Activated CD8-positive, alpha-beta memory T cell treated with anti-CD3 and anti-CD28 coated beads for 36 hours (primary cell): Measurements from ENCODE around the gene SPNS2. TPM values are rescaled to one million over a fixed set of nuclear protein-coding genes. Genes with fewer than 3 reads are reported as not detected.
"Not testable (repeated sequence)": the region's sequence is repeated elsewhere in the genome, so short reads cannot be mapped to it uniquely, and the experiment has no call there.

Experiments
- CTCF ChIA-PET: fragments of 350-600 bp; sonication (Branson Sonifier 250); formaldehyde crosslinking; loops from one replicate; lab custom pipeline; 2021; ENCODE audit warnings: antibody characterized with exemption; lab: Charles Lee
- POLR2A ChIA-PET: fragments of 350-600 bp; sonication (Branson Sonifier 250); formaldehyde crosslinking; loops from one replicate; lab custom pipeline; 2021; ENCODE audit warnings: antibody characterized with exemption; lab: Charles Lee
- total RNA-seq, 2 experiments: library from RNA; stranded (reverse); gene quantifications; one replicate each; pipeline ENCODE4 v1.2.3, GENCODE V29; 2021

Gene SPNS2
- total RNA-seq, 2 experiments from 2014 or later, result 0.42 to 0.61 TPM

DNA sequence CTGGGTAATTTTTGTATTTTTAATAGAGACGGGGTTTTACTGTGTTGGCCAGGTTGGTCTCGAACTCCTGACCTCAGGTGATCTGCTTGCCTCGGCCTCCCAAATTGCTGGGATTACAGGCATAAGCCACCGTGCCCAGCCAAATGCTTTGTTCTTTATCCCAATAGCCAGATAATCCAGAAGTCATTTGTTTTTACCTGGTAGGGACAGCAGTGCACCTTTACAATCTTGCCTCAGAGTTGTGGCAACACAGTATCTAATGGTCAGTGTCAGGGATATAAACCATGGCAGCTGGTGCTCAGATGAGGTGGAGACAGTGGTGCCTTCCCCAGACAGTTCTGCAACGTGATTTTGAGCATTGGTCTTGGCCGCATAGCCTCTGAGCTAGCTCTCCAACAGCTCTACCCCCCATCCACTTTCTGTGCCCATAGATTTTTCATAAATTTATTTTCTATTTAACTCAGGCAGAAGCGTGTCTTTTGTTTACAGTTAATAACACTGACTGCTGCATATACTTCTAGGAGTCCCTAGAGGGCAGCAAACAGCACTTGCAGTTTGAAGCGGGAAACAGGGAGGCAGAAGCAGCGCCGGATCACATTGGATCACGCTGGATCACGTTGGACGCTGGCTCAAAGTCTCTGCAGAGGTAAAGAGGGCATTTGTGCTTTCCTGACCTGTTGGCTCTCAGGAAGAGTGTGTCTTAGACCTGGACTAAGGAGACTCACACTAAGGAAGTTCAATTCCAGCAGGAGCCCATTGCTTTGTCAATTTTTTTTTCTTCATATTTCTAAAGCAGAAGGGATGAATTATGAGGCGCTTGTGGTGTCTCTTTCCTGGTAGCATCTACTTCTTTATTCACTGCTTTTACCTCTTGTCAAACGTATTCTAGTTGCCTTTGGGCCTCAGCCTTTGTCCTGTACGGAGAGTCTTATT, 66.8 kb downstream of the SPNS2 start:
- POLR2A ChIA-PET, result interaction anchor here (0.7 kb wide), 1 partner anchor 422 kb away, joined by 3 read pairs; no protein-coding TSS in a partner anchor
- CTCF ChIA-PET, result interaction anchor here (0.6 to 4.6 kb wide), 14 partner anchors 8 to 296 kb away, joined by 3 to 65 read pairs (median 3); partner anchors contain the start of genes PSMB6 and SMTNL2

GRCh38 chr17:4566785-4567184, 68.1 kb downstream of the SPNS2 start:
- CTCF ChIA-PET, result interaction anchor here (0.5 to 4.6 kb wide), 28 partner anchors 9 to 343 kb away, joined by 3 to 65 read pairs (median 4); partner anchors contain the start of genes MYBBP1A, PSMB6 and SMTNL2

GRCh38 chr17:4569591-4569990, 70.9 kb downstream of the SPNS2 start:
- ChIA-PET CTCF (interaction anchor here (1.1 to 1.2 kb wide), 2 partner anchors 14 to 40 kb away, joined by 3 read pairs; no protein-coding TSS in a partner anchor), POLR2A (no interaction called here)

More at GRCh38 chr17:4566785-4567184, 68.1 kb downstream of the SPNS2 start:
- POLR2A ChIA-PET, result no interaction called here

- ChIA-PET POLR2A (no interaction called here), CTCF (no interaction called here)
Measured at GRCh38 chr17:4572131-4572530, 73.5 kb downstream of the SPNS2 start.

DNA sequence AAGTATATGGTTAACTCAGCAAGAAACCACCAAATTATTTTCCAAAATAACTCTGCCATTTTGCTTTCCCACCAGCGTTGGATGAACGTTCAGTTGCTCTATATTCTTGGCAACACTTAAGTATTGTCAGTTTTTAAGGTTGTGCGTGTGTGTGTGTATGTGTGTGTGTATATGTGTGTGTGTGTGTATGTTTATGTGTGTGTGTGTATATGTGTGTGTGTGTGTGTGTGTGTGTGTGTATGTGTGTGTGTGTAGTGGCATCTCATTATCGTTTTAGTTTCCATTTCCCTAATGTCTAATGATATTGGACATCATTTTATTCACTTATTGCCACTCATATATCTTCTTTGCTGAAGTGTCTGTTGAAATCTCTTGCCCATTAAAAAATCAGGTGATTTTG, 74.4 kb downstream of the SPNS2 start:
- CTCF ChIA-PET, result interaction anchor here (1.2 to 1.6 kb wide), 2 partner anchors 8 to 217 kb away, joined by 3 to 4 read pairs; no protein-coding TSS in a partner anchor
- POLR2A ChIA-PET, result interaction anchor here (0.9 kb wide), 1 partner anchor 217 kb away, joined by 5 read pairs; no protein-coding TSS in a partner anchor

DNA sequence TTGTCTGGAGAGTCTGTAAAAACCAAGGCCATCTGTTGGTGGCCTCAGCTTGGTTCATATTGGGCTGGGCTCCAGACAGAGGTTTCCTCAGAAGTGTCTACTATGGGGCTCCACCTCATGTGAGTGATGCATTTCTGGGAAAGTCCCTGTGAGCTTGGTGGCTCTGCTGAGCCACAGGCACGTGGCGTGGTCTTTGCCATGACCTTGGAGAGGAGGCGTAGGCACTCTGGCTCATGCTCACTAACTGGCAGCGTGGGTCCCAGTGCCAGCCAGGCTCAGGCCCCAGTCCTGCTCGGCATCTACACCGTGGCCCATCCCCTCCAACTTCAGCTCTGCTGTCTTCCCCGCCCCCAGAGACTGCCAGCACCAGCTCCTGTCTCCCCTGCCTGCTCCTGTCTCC, 75.0 kb downstream of the SPNS2 start:
- CTCF ChIA-PET, result interaction anchor here (0.9 to 1.6 kb wide), 5 partner anchors 9 to 217 kb away, joined by 3 to 4 read pairs (median 3); no protein-coding TSS in a partner anchor

GRCh38 chr17:4574448-4575045, 75.9 kb downstream of the SPNS2 start:
- ChIA-PET CTCF (interaction anchor here (0.9 to 1.6 kb wide), 5 partner anchors 10 to 216 kb away, joined by 3 to 4 read pairs (median 3); no protein-coding TSS in a partner anchor), POLR2A (interaction anchor here (1.0 kb wide), 1 partner anchor 20 kb away, joined by 3 read pairs; no protein-coding TSS in a partner anchor)

More for the DNA sequence above, 75.0 kb downstream of the SPNS2 start:
- POLR2A ChIA-PET, result interaction anchor here (0.7 to 1.0 kb wide), 3 partner anchors 19 to 217 kb away, joined by 3 to 5 read pairs (median 3); partner anchors contain the start of gene ARRB2

GRCh38 chr17:4576161-4576558, 77.5 kb downstream of the SPNS2 start:
- POLR2A ChIA-PET, result no interaction called here
- CTCF ChIA-PET, result interaction anchor here (0.6 kb wide), 1 partner anchor 70 kb away, joined by 5 read pairs; no protein-coding TSS in a partner anchor

GRCh38 chr17:4576729-4577322, 78.1 kb downstream of the SPNS2 start:
- POLR2A ChIA-PET, result no interaction called here
- CTCF ChIA-PET, result interaction anchor here (1.0 kb wide), 1 partner anchor 10 kb away, joined by 4 read pairs; no protein-coding TSS in a partner anchor

DNA sequence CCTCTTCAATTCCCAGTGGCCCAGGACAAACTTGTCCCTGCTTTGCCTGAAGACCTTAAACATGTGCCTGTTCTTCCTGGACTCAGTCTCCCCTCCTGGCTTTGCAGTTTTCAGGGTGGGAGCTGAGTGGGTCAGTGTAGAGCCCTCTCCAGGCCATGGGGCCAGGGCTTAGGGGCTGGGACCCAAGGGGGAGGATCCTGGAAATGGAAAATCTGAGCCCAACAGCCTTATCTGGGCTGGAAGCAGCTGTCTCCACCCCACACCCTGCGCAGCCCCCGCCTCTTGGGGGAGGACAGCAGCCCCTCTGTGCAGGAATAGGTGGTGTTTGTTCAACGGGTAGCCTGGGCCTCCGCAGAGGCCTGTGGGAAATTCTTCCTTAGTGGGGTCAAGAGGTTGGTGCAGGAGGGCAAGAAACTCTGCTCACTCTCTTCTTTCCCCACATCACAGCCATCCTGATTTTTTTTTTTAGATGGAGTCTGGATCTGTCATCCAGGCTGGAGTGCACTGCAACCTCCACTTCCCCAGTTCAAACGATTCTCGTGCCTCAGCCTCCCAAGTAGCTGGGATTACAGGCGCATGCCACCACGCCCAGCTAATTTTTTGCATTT, 78.8 kb downstream of the SPNS2 start:
- CTCF ChIA-PET, result interaction anchor here (1.0 kb wide), 1 partner anchor 11 kb away, joined by 4 read pairs; no protein-coding TSS in a partner anchor
- POLR2A ChIA-PET, result no interaction called here

- CTCF ChIA-PET, result interaction anchor here (1.8 kb wide), 1 partner anchor 10 kb away, joined by 4 read pairs; no protein-coding TSS in a partner anchor
- POLR2A ChIA-PET, result not testable (repeated sequence)
Measured at GRCh38 chr17:4578349-4578748, 79.7 kb downstream of the SPNS2 start.

DNA sequence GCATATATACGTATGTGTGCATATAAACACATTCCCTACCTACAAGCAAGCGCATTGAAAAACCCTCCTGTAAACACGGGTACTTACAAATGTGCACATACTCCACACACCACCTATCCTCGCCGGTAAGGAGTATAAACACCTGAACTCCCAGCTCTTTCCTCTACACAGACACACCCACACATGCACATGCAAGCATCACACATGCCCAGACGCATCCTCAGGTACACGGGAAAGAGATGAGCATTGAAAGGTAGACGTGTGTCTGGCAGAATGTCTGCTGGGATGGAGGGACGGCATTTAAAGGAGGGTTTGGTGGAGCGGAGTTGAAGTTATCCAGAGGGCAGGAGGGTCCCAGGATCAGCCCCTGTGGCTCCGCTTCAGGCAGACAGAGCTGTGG, 81.0 kb downstream of the SPNS2 start:
- POLR2A ChIA-PET, result no interaction called here
- CTCF ChIA-PET, result interaction anchor here (0.5 to 2.1 kb wide), 3 partner anchors 11 to 51 kb away, joined by 3 to 8 read pairs (median 4); no protein-coding TSS in a partner anchor

DNA sequence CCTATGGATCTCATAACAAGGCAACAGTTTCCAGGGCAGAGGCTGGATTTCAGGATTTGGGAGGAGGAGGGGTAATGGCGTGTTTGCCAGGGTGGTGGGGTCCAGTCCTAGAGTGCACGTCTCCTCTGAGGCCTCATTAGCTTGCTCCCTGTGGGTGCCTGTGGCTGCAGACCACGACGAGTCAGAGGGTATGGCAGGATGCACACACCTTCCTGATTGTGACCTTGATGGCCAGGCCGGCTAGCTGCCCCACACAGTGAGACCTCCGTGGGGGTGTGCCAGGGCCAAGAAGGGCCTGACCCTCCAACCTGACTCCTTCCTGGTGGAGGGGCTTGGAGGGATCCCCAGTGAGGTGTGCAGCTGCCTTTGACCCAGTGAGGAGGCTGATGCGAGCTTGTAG, 81.6 kb downstream of the SPNS2 start:
- CTCF ChIA-PET, result interaction anchor here (0.5 to 2.1 kb wide), 3 partner anchors 12 to 50 kb away, joined by 3 to 8 read pairs (median 4); no protein-coding TSS in a partner anchor
- POLR2A ChIA-PET, result no interaction called here

GRCh38 chr17:4582101-4582501, 83.4 kb downstream of the SPNS2 start:
- CTCF ChIA-PET, result interaction anchor here (0.7 to 0.9 kb wide), 2 partner anchors 15 to 76 kb away, joined by 3 to 5 read pairs; no protein-coding TSS in a partner anchor

GRCh38 chr17:4582691-4583090, 84.0 kb downstream of the SPNS2 start:
- ChIA-PET CTCF (interaction anchor here (0.6 to 0.9 kb wide), 2 partner anchors 16 to 158 kb away, joined by 4 to 5 read pairs; no protein-coding TSS in a partner anchor), POLR2A (no interaction called here)

More at GRCh38 chr17:4582101-4582501, 83.4 kb downstream of the SPNS2 start:
- POLR2A ChIA-PET, result interaction anchor here (0.5 kb wide), 1 partner anchor 75 kb away, joined by 4 read pairs; no protein-coding TSS in a partner anchor

GRCh38 chr17:4583206-4583605, 84.5 kb downstream of the SPNS2 start:
- POLR2A ChIA-PET, result no interaction called here
- CTCF ChIA-PET, result interaction anchor here (0.6 to 1.9 kb wide), 4 partner anchors 13 to 637 kb away, joined by 3 to 5 read pairs (median 3); partner anchors contain the start of gene MYBBP1A

DNA sequence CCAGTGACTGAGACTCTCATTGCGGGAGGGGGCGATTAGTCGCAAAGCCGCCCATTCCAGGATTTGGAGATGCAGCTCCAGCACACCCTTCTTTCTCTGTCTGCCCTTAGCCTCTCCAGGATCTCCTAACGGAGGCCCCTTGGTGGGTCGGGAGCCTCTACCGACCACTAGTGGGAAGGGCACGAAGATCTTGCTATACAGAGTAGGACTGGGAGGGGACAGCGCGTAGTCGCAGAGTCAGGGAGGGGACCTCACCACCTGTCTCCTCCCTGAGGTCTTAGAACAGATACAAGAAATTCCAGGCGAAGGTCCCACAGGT, 85.1 kb downstream of the SPNS2 start:
- ChIA-PET CTCF (interaction anchor here (0.6 to 1.9 kb wide), 7 partner anchors 13 to 638 kb away, joined by 3 to 5 read pairs (median 3); partner anchors contain the start of gene MYBBP1A), POLR2A (no interaction called here)
